ENCODE measurements around the gene SPATA20.

Gene SPATA20

GRCh38 chr17:50520483-50520882 lies 26.5 kb upstream of the SPATA20 start:
- no peak for DNase-seq

GRCh38 chr17:50521514-50521913 lies 25.5 kb upstream of the SPATA20 start:
- DNase-seq = no peak

- no peak for DNase-seq
These were observed 24.2 kb upstream of the SPATA20 start for GRCh38 chr17:50522766-50523165.

GRCh38 chr17:50523208-50523607 lies 23.8 kb upstream of the SPATA20 start:
- no peak for DNase-seq

GRCh38 chr17:50524838-50525237 lies 22.1 kb upstream of the SPATA20 start:
- no peak for DNase-seq

GRCh38 chr17:50527155-50527762 lies 19.7 kb upstream of the SPATA20 start:
- DNase-seq = no peak

- no peak for DNase-seq
These were observed 19.0 kb upstream of the SPATA20 start for GRCh38 chr17:50527949-50528474.

- no peak for DNase-seq
These were observed 17.1 kb upstream of the SPATA20 start for GRCh38 chr17:50529849-50530248.

- no peak for DNase-seq
These were observed 15.4 kb upstream of the SPATA20 start for GRCh38 chr17:50531428-50532025.

- DNase-seq = no peak
These were observed 14.4 kb upstream of the SPATA20 start, which contains the start of gene EPN3 for GRCh38 chr17:50532452-50533024. EPN3 (plus strand) TSS chr17:50532735; CDS start chr17:50536557, 3,822 bp downstream.

GRCh38 chr17:50533185-50533584 lies 13.8 kb upstream of the SPATA20 start:
- DNase-seq = no peak

GRCh38 chr17:50533720-50534148 lies 13.2 kb upstream of the SPATA20 start:
- DNase-seq = no peak

- no peak for DNase-seq
These were observed 12.6 kb upstream of the SPATA20 start for GRCh38 chr17:50534222-50534978.

- no peak for DNase-seq
These were observed 12.0 kb upstream of the SPATA20 start for GRCh38 chr17:50534979-50535326.

- DNase-seq = no peak
These were observed 11.6 kb upstream of the SPATA20 start for GRCh38 chr17:50535407-50535806.

GRCh38 chr17:50536683-50537646 lies 10.0 kb upstream of the SPATA20 start:
- DNase-seq = no peak

- DNase-seq = no peak
These were observed 9.0 kb upstream of the SPATA20 start for GRCh38 chr17:50537721-50538548.

GRCh38 chr17:50538549-50539410 lies 8.2 kb upstream of the SPATA20 start:
- no peak for DNase-seq

GRCh38 chr17:50539762-50540559 lies 7.0 kb upstream of the SPATA20 start:
- DNase-seq = no peak
